ENCODE measurements around the gene RIBC1.

- TF ChIP-seq POLR2A (IDR thresholded peaks at IDR 0.05; ENCODE audit: low read length) (no peak), GATA1 (IDR thresholded peaks at IDR 0.05; ENCODE audit: low read depth, low read length) (no peak)
Observed at GRCh38 chrX:53435997-53436396, 13.3 kb downstream of the RIBC1 start.
